CD4-positive, alpha-beta T cell (primary cell): ENCODE measurements around the gene UBQLN4. TPM values are rescaled to one million over a fixed set of nuclear protein-coding genes. Genes with fewer than 3 reads are reported as not detected.

ENCODE experiments used
- ATAC-seq: fragments of 200-7000 bp; cut with Tn5 transposase; one replicate; pipeline ENCODE4 v1.10.0; 2022; ENCODE audit warnings: mild to moderate bottlenecking; ENCODE audit not compliant: poor library complexity
- CTCF ChIA-PET: fragments of 350-600 bp; sonication (Branson Sonifier 250); formaldehyde crosslinking; loops from one replicate; lab custom pipeline; 2021; ENCODE audit warnings: antibody characterized with exemption, inconsistent platforms; lab: Charles Lee
- POLR2A ChIA-PET: fragments of 350-600 bp; sonication (Branson Sonifier 250); formaldehyde crosslinking; loops from one replicate; lab custom pipeline; 2021; ENCODE audit warnings: antibody characterized with exemption, inconsistent platforms; lab: Charles Lee
- DNase-seq, 14 experiments: peaks; one replicate each; pipeline ENCODE4 v3.0.0-alpha.2; 2013 to 2020; ENCODE audit warnings: mixed read lengths in 2 of 14
- H3K27ac ChIP-seq, 2 donors: one replicate each; pipeline versions ENCODE4 v1.5.1 to v1.7.0; 2013; ENCODE audit warnings: low read length in 2 of 2, low read depth in 1 of 2, mild to moderate bottlenecking in 1 of 2
- H3K27me3 ChIP-seq, 2 experiments: 1 replicate in 1 of 2; 2 replicates in 1 of 2; pipeline versions ENCODE4 v1.6.1 to v1.7.0; 2013; ENCODE audit warnings: low read length in 2 of 2, control low read depth in 1 of 2, mild to moderate bottlenecking in 1 of 2, moderate library complexity in 1 of 2; ENCODE audit not compliant: insufficient read depth in 2 of 2, control insufficient read depth in 1 of 2
- H3K36me3 ChIP-seq: one replicate; pipeline ENCODE4 v1.6.1; 2013; ENCODE audit warnings: low read length, control low read depth; ENCODE audit not compliant: insufficient read depth
- H3K4me1 ChIP-seq: one replicate; pipeline ENCODE4 v1.6.1; 2013; ENCODE audit warnings: low read length, control low read depth; ENCODE audit not compliant: insufficient read depth
- H3K4me3 ChIP-seq: one replicate; pipeline ENCODE4 v1.5.1; 2013; ENCODE audit warnings: mild to moderate bottlenecking, low read length, moderate library complexity
- H3K9me3 ChIP-seq, 2 experiments: 1 replicate in 1 of 2; 2 replicates in 1 of 2; pipeline versions ENCODE4 v1.6.1 to v1.7.0; 2013; ENCODE audit warnings: low read length in 2 of 2, mild to moderate bottlenecking in 2 of 2, control low read depth in 1 of 2, moderate library complexity in 1 of 2; ENCODE audit not compliant: control insufficient read depth in 1 of 2, insufficient read depth in 1 of 2
- H3K27ac Mint-ChIP-seq: one replicate; pipeline ENCODE4 v1.8.0; 2020; ENCODE audit warnings: mixed read lengths
- H3K27me3 Mint-ChIP-seq: one replicate; pipeline ENCODE4 v1.8.0; 2021; ENCODE audit warnings: mixed read lengths
- H3K36me3 Mint-ChIP-seq: one replicate; pipeline ENCODE4 v1.8.0; 2021; ENCODE audit warnings: low read depth, mixed read lengths
- H3K4me1 Mint-ChIP-seq: one replicate; pipeline ENCODE4 v1.8.0; 2021; ENCODE audit warnings: low read depth, mixed read lengths
- H3K4me3 Mint-ChIP-seq: one replicate; pipeline ENCODE4 v1.8.0; 2020; ENCODE audit warnings: mild to moderate bottlenecking, mixed read lengths
- H3K9me3 Mint-ChIP-seq: one replicate; pipeline ENCODE4 v1.8.0; 2020; ENCODE audit warnings: mixed read lengths
- CTCF ChIP-seq: fragments of 200-600 bp; IDR thresholded peaks from one replicate; pipeline ENCODE4 v1.8.0; 2022; ENCODE audit warnings: antibody characterized with exemption, mild to moderate bottlenecking
- intact Hi-C, 2 experiments: fragments of 100-400 bp; cut with DNase I in 1 of 2; cut with micrococcal nuclease in 1 of 2; formaldehyde crosslinking; loops; one replicate each; pipeline versions ENCODE4 v1.15.1 to v1.9.0; 2023 to 2025; cut with DNase I, micrococcal nuclease
- total RNA-seq, 174 experiments: library from RNA in 2 of 174; stranded (reverse) in 2 of 174; gene quantifications; one replicate each; pipeline ENCODE4 v1.2.3 and lab custom pipeline; 2021 to 2026

Gene UBQLN4
- total RNA-seq, 2 experiments from 2014 or later: 10.6 to 11.9 TPM

- Mint-ChIP-seq H3K27me3 (no peaks in the 10 kb centered on the region), H3K36me3 (peaks cover 78% of the 10 kb centered on the region), H3K4me1 (peaks cover 5% of the 10 kb centered on the region), H3K27ac (no peak overlapping the region), H3K4me3 (no peak overlapping the region), H3K9me3 (no peaks in the 10 kb centered on the region)
- no peak overlapping the region for H3K4me3 ChIP-seq
- no peak for DNase-seq
- peaks cover 74% of the 10 kb centered on the region for H3K36me3 ChIP-seq
- TF ChIP-seq CTCF: no peak
- intact Hi-C loops: no loop called here
- no peaks in the 10 kb centered on the region for H3K9me3 ChIP-seq
- ATAC-seq: no peak
- H3K27me3 ChIP-seq: no peaks in the 10 kb centered on the region
- no peak overlapping the region for H3K27ac ChIP-seq
- POLR2A ChIA-PET: no interaction called here
- H3K4me1 ChIP-seq: peaks cover 4% of the 10 kb centered on the region
- CTCF ChIA-PET: no interaction called here
Observed at GRCh38 chr1:156012051-156012817, 41.4 kb downstream of the UBQLN4 start.

DNA sequence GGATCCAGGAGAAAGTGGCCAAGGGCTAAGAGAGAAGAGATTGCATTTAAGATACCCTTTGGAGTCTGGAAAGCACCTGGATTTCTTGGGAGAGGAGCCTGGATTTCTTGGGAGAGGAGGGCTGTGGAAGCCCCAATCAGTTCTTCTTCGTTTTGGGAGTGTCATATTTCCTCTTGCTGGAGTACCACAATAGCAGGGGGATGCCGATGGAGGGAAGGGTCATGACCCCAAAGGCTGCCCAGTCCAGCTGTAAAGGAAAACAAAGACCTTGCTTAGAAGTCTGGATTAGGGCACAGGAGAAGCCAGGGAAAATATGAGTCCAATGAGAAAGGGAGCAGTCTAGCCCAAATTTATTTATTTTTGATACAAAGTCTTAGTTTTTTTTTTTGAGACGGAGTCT lies 44.2 kb downstream of the UBQLN4 start:
- peaks cover 18% of the 10 kb centered on the region for H3K4me1 Mint-ChIP-seq
- H3K4me3 ChIP-seq: no peak overlapping the region
- no peaks in the 10 kb centered on the region for H3K9me3 ChIP-seq
- POLR2A ChIA-PET: no interaction called here
- H3K27ac ChIP-seq: no peak overlapping the region
- ATAC-seq (no peak), DNase-seq (no peak)
- peaks cover 62% of the 10 kb centered on the region for H3K36me3 Mint-ChIP-seq
- no peak overlapping the region for H3K4me3 Mint-ChIP-seq
- no peaks in the 10 kb centered on the region for H3K27me3 Mint-ChIP-seq
- H3K9me3 Mint-ChIP-seq: no peaks in the 10 kb centered on the region
- intact Hi-C loops: no loop called here
- H3K4me1 ChIP-seq: peaks cover 26% of the 10 kb centered on the region
- TF ChIP-seq CTCF: no peak
- H3K27me3 ChIP-seq: no peaks in the 10 kb centered on the region
- peaks cover 64% of the 10 kb centered on the region for H3K36me3 ChIP-seq
- H3K27ac Mint-ChIP-seq: peak overlapping the region; percentile 42
- CTCF ChIA-PET: interaction anchor here (2.2 kb wide), 1 partner anchor 57 kb away, joined by 9 read pairs; no protein-coding TSS in a partner anchor

- peak overlapping the region; percentile 72 for H3K27ac Mint-ChIP-seq
- no peak overlapping the region for H3K4me3 Mint-ChIP-seq
- intact Hi-C loops: no loop called here
- no peaks in the 10 kb centered on the region for H3K9me3 Mint-ChIP-seq
- H3K36me3 ChIP-seq: peaks cover 38% of the 10 kb centered on the region
- H3K9me3 ChIP-seq: no peaks in the 10 kb centered on the region
- ChIA-PET CTCF (interaction anchor here (0.7 kb wide), 1 partner anchor 15 kb away, joined by 5 read pairs; no protein-coding TSS in a partner anchor), POLR2A (no interaction called here)
- H3K4me1 ChIP-seq: peaks cover 25% of the 10 kb centered on the region
- TF ChIP-seq CTCF: no peak
- H3K36me3 Mint-ChIP-seq: peaks cover 37% of the 10 kb centered on the region
- H3K4me1 Mint-ChIP-seq: peaks cover 24% of the 10 kb centered on the region
- no peaks in the 10 kb centered on the region for H3K27me3 Mint-ChIP-seq
- DNase-seq (no peak), ATAC-seq (no peak)
- no peaks in the 10 kb centered on the region for H3K27me3 ChIP-seq
- H3K27ac ChIP-seq: no peak overlapping the region
- no peak overlapping the region for H3K4me3 ChIP-seq
Observed at GRCh38 chr1:156006666-156007376, 46.8 kb downstream of the UBQLN4 start.
